DOHH2 (cell line): ENCODE data around the gene RNF144A.

Source experiments
- EZH2phosphoT487 ChIP-seq: fragments of 200-600 bp; sonication (generic); IDR thresholded peaks from 2 replicates; pipeline ENCODE4 v1.6.1; 2017; ENCODE audit warnings: borderline replicate concordance, mild to moderate bottlenecking, antibody characterized with exemption, low read length, moderate library complexity, mixed read lengths
- TF ChIP-seq, protein P1 (sequence below): fragments of 200-600 bp; sonication (generic); IDR thresholded peaks from one replicate; pipeline ENCODE4 v1.5.1; 2014; ENCODE audit warnings: antibody characterized with exemption, mild to moderate bottlenecking, low read depth, low read length; ENCODE audit not compliant: poor library complexity, severe bottlenecking

DNA sequence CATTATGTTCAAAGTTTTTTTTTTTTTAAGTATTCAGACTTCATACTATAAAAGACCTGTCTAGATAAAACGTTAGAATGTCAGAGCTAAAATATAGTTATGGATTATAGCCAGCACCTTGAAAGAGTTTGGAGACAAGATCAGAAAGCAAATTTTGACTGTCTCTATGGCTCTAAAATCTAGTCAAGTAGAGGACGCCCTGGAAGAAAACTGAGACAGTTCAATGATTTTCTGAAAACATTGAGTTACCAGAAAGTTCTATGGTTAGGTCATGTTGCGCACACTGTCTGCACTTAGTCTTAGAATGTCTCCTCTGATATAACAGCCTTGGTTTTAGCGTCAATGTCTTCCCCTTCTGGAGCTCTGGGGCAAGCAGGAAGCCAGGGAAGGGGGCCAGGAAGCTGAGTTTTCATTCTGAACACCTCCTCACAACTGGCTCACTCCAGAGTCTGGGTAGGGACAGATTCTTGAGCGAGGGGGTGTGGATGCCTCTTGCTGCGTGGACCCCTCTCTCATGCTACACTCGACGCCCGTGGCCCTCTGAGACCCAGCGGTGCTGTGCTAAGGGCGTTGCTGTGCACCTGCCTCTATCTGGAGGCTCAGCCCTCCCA is 99.5 kb downstream of the RNF144A start:
- TF ChIP-seq EZH2phosphoT487: no peak
- TF ChIP-seq, protein P1, sequence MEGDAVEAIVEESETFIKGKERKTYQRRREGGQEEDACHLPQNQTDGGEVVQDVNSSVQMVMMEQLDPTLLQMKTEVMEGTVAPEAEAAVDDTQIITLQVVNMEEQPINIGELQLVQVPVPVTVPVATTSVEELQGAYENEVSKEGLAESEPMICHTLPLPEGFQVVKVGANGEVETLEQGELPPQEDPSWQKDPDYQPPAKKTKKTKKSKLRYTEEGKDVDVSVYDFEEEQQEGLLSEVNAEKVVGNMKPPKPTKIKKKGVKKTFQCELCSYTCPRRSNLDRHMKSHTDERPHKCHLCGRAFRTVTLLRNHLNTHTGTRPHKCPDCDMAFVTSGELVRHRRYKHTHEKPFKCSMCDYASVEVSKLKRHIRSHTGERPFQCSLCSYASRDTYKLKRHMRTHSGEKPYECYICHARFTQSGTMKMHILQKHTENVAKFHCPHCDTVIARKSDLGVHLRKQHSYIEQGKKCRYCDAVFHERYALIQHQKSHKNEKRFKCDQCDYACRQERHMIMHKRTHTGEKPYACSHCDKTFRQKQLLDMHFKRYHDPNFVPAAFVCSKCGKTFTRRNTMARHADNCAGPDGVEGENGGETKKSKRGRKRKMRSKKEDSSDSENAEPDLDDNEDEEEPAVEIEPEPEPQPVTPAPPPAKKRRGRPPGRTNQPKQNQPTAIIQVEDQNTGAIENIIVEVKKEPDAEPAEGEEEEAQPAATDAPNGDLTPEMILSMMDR: no peak
